ENCODE measurements around the gene CHRDL2.

The CHRDL2 gene

GRCh38 chr11:74707602-74708510 is 23.4 kb downstream of the CHRDL2 start:
- no peaks in the 10 kb centered on the region for H3K36me3 ChIP-seq (ENCODE audit: control insufficient read depth in 1 of 2, insufficient read depth in 2 of 2, low read length in 2 of 2)
- no peaks in the 10 kb centered on the region for H3K27me3 ChIP-seq (ENCODE audit: low read depth, low read length)
- H3K9me3 ChIP-seq (ENCODE audit: control insufficient read depth in 1 of 2, low read length in 2 of 2), result no peaks in the 10 kb centered on the region
- H3K4me3 ChIP-seq (ENCODE audit: low read depth in 1 of 2, low read length in 2 of 2), result no peak overlapping the region
- H3K27ac ChIP-seq (ENCODE audit: low read length), result no peak overlapping the region
- peaks cover 5 to 8% of the 10 kb centered on the region in 2 donors for H3K4me1 ChIP-seq (ENCODE audit: control insufficient read depth in 1 of 2, insufficient read depth in 2 of 2, low read length in 2 of 2)

DNA sequence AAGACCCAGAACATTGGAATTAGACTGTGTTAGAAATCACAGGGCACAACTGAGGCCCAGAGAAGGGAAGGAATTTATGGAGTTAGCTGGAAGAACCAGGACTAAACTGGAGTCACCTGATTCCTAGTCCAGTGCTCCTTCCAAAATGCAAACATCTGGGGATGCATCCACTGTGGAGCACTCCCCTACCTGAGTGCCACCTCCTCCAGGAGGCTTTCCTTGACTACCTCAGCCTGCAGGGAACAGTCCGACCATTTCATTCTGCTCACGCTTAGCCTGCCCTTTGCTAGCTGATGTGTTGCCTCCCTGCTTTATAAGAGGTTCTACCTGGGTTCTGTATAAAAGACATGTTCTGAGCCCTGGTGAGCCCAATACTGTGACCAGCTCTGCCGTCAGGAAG is 24.0 kb downstream of the CHRDL2 start:
- H3K27ac ChIP-seq (ENCODE audit: low read length), result no peak overlapping the region
- no peak overlapping the region for H3K4me3 ChIP-seq (ENCODE audit: low read depth in 1 of 2, low read length in 2 of 2)
- H3K27me3 ChIP-seq (ENCODE audit: low read depth, low read length), result no peaks in the 10 kb centered on the region
- H3K9me3 ChIP-seq (ENCODE audit: control insufficient read depth in 1 of 2, low read length in 2 of 2), result no peaks in the 10 kb centered on the region
- no peaks in the 10 kb centered on the region for H3K36me3 ChIP-seq (ENCODE audit: control insufficient read depth in 1 of 2, insufficient read depth in 2 of 2, low read length in 2 of 2)
- H3K4me1 ChIP-seq (ENCODE audit: control insufficient read depth in 1 of 2, insufficient read depth in 2 of 2, low read length in 2 of 2), result peaks cover 5 to 8% of the 10 kb centered on the region in 2 donors

DNA sequence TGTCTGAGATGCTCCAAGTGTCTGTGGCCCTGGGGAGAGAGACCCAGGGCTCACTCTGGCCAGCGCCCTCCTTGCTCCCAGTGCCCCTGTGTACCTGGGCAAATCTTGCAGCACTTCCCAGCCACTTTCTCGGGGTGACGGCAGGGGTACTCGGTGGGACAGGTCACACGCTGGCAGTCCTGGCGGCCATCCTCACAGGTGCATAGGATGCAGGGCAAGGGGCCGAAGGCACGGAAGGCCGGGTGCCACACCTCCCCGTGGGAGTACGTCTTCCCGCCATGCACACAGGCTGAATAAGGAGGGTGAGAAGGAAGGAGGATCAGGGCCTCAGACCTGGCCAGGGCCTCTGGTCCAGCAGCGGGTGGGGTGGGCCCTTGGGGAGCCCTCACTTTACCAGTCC is 28.0 kb downstream of the CHRDL2 start:
- Histone ChIP-seq H3K4me1 (ENCODE audit: control insufficient read depth in 1 of 2, insufficient read depth in 2 of 2, low read length in 2 of 2) (no peaks in the 10 kb centered on the region), H3K27me3 (ENCODE audit: low read depth, low read length) (no peaks in the 10 kb centered on the region), H3K9me3 (ENCODE audit: control insufficient read depth in 1 of 2, low read length in 2 of 2) (no peaks in the 10 kb centered on the region), H3K36me3 (ENCODE audit: control insufficient read depth in 1 of 2, insufficient read depth in 2 of 2, low read length in 2 of 2) (no peaks in the 10 kb centered on the region), H3K27ac (ENCODE audit: low read length) (no peak overlapping the region), H3K4me3 (ENCODE audit: low read depth in 1 of 2, low read length in 2 of 2) (no peak overlapping the region)

GRCh38 chr11:74702383-74703007 is 28.7 kb downstream of the CHRDL2 start:
- Histone ChIP-seq H3K36me3 (ENCODE audit: control insufficient read depth in 1 of 2, insufficient read depth in 2 of 2, low read length in 2 of 2) (no peaks in the 10 kb centered on the region), H3K4me3 (ENCODE audit: low read depth in 1 of 2, low read length in 2 of 2) (no peak overlapping the region), H3K27me3 (ENCODE audit: low read depth, low read length) (no peaks in the 10 kb centered on the region), H3K27ac (ENCODE audit: low read length) (no peak overlapping the region), H3K4me1 (ENCODE audit: control insufficient read depth in 1 of 2, insufficient read depth in 2 of 2, low read length in 2 of 2) (peaks cover 0 to 2% of the 10 kb centered on the region in 2 donors), H3K9me3 (ENCODE audit: control insufficient read depth in 1 of 2, low read length in 2 of 2) (no peaks in the 10 kb centered on the region)

DNA sequence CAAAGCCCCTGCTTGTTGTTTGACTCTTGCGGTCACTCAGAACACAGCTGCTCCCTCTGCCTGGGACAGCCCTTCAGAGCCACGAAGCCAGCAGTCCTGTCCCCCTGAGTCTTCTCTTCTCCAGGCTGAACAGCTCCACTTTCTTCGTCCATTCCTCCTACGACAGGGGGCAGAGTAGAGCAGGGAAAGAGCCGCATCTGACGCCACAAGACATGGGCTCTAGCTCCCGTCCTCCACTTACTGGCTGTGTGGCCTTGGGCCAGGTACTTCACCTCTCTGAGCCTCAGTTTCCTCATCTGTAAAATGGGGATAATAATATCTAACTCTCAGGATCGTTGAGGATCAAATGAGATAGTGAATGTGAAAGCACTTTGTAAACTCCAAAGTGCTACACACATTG is 29.9 kb downstream of the CHRDL2 start:
- Histone ChIP-seq H3K27me3 (ENCODE audit: low read depth, low read length) (no peaks in the 10 kb centered on the region), H3K27ac (ENCODE audit: low read length) (no peak overlapping the region), H3K4me3 (ENCODE audit: low read depth in 1 of 2, low read length in 2 of 2) (no peak overlapping the region), H3K9me3 (ENCODE audit: control insufficient read depth in 1 of 2, low read length in 2 of 2) (no peaks in the 10 kb centered on the region), H3K36me3 (ENCODE audit: control insufficient read depth in 1 of 2, insufficient read depth in 2 of 2, low read length in 2 of 2) (no peaks in the 10 kb centered on the region), H3K4me1 (ENCODE audit: control insufficient read depth in 1 of 2, insufficient read depth in 2 of 2, low read length in 2 of 2) (peaks cover 4 to 11% of the 10 kb centered on the region in 2 donors)

GRCh38 chr11:74699615-74700396 is 31.4 kb downstream of the CHRDL2 start:
- no peaks in the 10 kb centered on the region for H3K27me3 ChIP-seq (ENCODE audit: low read depth, low read length)
- H3K4me3 ChIP-seq (ENCODE audit: low read depth in 1 of 2, low read length in 2 of 2), result no peak overlapping the region
- peaks cover 5 to 11% of the 10 kb centered on the region in 2 donors for H3K4me1 ChIP-seq (ENCODE audit: control insufficient read depth in 1 of 2, insufficient read depth in 2 of 2, low read length in 2 of 2)
- H3K9me3 ChIP-seq (ENCODE audit: control insufficient read depth in 1 of 2, low read length in 2 of 2), result no peaks in the 10 kb centered on the region
- H3K27ac ChIP-seq (ENCODE audit: low read length), result no peak overlapping the region
- no peaks in the 10 kb centered on the region for H3K36me3 ChIP-seq (ENCODE audit: control insufficient read depth in 1 of 2, insufficient read depth in 2 of 2, low read length in 2 of 2)

DNA sequence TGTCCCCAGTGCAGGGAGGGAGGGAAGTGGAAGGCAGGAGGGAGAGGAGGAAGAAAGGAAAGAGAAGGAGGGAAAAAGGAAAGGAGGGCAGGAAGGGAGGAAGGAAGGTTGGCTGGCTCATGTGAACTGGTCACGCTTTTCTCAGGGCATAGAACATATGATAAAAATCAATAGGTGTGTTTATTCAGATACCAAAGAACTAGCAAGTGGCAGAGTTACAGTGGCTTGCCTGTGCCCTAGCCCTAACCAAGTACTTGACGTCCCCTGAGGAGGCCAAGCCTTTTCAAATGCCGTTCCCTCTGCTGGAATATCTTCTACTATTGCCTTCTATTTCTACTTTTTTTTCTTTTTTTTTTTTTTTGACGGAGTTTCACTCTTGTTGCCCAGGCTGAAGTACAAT is 33.5 kb downstream of the CHRDL2 start:
- Histone ChIP-seq H3K27me3 (ENCODE audit: low read depth, low read length) (no peaks in the 10 kb centered on the region), H3K4me1 (ENCODE audit: control insufficient read depth in 1 of 2, insufficient read depth in 2 of 2, low read length in 2 of 2) (peaks cover 5 to 11% of the 10 kb centered on the region in 2 donors), H3K36me3 (ENCODE audit: control insufficient read depth in 1 of 2, insufficient read depth in 2 of 2, low read length in 2 of 2) (no peaks in the 10 kb centered on the region), H3K9me3 (ENCODE audit: control insufficient read depth in 1 of 2, low read length in 2 of 2) (no peaks in the 10 kb centered on the region), H3K27ac (ENCODE audit: low read length) (peak overlapping the region; percentile 95), H3K4me3 (ENCODE audit: low read depth in 1 of 2, low read length in 2 of 2) (peak overlapping the region in 1 of 2 donors; percentile 9)

DNA sequence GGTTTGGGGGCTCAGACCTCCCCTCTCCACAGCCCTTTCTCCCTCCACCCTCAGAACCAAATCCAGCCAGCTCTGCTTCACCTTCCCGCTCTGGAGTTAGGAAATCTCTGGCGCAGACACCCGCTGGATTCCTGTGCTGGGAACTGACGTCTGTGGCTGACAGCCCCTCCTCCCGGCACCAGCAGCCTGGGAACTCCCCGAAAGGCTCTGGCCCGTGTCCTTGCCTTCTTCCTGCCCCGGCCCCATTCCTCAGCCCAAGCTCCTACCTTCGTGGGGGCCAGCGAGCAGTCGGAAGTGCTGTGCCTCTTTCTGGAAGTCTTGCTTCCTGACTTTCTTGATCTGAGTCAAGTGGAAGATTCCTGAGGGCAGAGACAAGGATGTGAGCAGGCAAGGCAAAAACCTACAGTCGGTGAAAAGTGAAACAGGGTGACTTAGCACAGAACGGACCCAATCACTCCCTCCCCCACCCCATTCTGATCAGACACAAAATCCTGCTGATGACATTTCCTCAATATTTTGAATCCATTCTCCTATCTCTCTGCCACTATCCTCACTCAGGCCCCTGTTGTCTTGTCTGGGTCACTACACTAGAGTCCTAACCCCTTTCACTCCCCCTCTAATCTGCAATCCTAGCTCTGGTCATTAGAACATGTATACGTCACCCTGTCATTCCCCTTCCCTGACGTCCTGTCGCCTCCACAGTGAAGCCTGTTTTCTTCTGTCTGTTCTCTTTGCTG is 34.1 kb downstream of the CHRDL2 start:
- no peaks in the 10 kb centered on the region for H3K27me3 ChIP-seq (ENCODE audit: low read depth, low read length)
- no peaks in the 10 kb centered on the region for H3K36me3 ChIP-seq (ENCODE audit: control insufficient read depth in 1 of 2, insufficient read depth in 2 of 2, low read length in 2 of 2)
- peaks cover 5 to 11% of the 10 kb centered on the region in 2 donors for H3K4me1 ChIP-seq (ENCODE audit: control insufficient read depth in 1 of 2, insufficient read depth in 2 of 2, low read length in 2 of 2)
- peak overlapping the region; percentile 9 to 11 for H3K4me3 ChIP-seq (ENCODE audit: low read depth in 1 of 2, low read length in 2 of 2)
- H3K9me3 ChIP-seq (ENCODE audit: control insufficient read depth in 1 of 2, low read length in 2 of 2), result no peaks in the 10 kb centered on the region
- H3K27ac ChIP-seq (ENCODE audit: low read length), result peak overlapping the region; percentile 95

- H3K9me3 ChIP-seq (ENCODE audit: control insufficient read depth in 1 of 2, low read length in 2 of 2), result no peaks in the 10 kb centered on the region
- no peaks in the 10 kb centered on the region for H3K36me3 ChIP-seq (ENCODE audit: control insufficient read depth in 1 of 2, insufficient read depth in 2 of 2, low read length in 2 of 2)
- H3K4me1 ChIP-seq (ENCODE audit: control insufficient read depth in 1 of 2, insufficient read depth in 2 of 2, low read length in 2 of 2), result peaks cover 5 to 11% of the 10 kb centered on the region in 2 donors
- H3K27ac ChIP-seq (ENCODE audit: low read length), result peak overlapping the region; percentile 95
- no peaks in the 10 kb centered on the region for H3K27me3 ChIP-seq (ENCODE audit: low read depth, low read length)
- H3K4me3 ChIP-seq (ENCODE audit: low read depth in 1 of 2, low read length in 2 of 2), result peak overlapping the region in 1 of 2 donors; percentile 11
Observed at GRCh38 chr11:74696500-74696899, 34.7 kb downstream of the CHRDL2 start.

GRCh38 chr11:74695705-74696280 is 35.4 kb downstream of the CHRDL2 start:
- no peak overlapping the region for H3K4me3 ChIP-seq (ENCODE audit: low read depth in 1 of 2, low read length in 2 of 2)
- H3K4me1 ChIP-seq (ENCODE audit: control insufficient read depth in 1 of 2, insufficient read depth in 2 of 2, low read length in 2 of 2), result peaks cover 5 to 11% of the 10 kb centered on the region in 2 donors
- H3K36me3 ChIP-seq (ENCODE audit: control insufficient read depth in 1 of 2, insufficient read depth in 2 of 2, low read length in 2 of 2), result no peaks in the 10 kb centered on the region
- H3K27me3 ChIP-seq (ENCODE audit: low read depth, low read length), result no peaks in the 10 kb centered on the region
- H3K9me3 ChIP-seq (ENCODE audit: control insufficient read depth in 1 of 2, low read length in 2 of 2), result no peaks in the 10 kb centered on the region
- H3K27ac ChIP-seq (ENCODE audit: low read length), result peak overlapping the region; percentile 95

Measured in muscle layer of duodenum (tissue), 2 donors.